Measurements from ENCODE around the gene MYLK4.

DNA sequence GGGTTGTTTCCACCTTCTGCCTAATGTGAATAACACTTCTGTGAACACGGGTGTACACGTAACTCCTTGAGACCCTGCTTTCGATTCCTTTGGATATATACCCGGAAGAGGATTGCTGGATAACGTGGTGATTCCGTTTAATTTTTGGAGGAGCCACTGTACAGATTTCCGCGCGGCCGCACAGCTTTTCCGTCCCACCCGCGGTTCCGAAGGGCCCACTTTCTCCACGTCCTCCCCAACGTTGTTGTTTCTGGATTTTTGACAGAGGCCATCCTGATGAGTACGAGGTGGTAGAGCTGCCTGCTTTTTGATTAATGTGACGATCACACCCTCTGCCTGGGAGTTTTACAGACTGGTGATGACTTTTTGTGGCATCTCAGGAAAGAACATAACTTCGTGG, 114.0 kb downstream of the MYLK4 start:
- no peak for TF ChIP-seq POLR2A (IDR thresholded peaks at IDR 0.05; ENCODE audit: low read length)
- TF ChIP-seq GATA1 (IDR thresholded peaks at IDR 0.05; ENCODE audit: low read depth, low read length), result no peak
